GM19455 (cell line): ENCODE measurements around the gene TBL3.

Experiments
- ATAC-seq: cut with Tn5 transposase; IDR thresholded peaks from one replicate; pipeline ENCODE4 v1.9.1; 2021; ENCODE audit not compliant: unreplicated experiment

Gene TBL3

GRCh38 chr16:2013527-2013926 lies 41.7 kb downstream of the TBL3 start:
- no peak for ATAC-seq

GRCh38 chr16:2015117-2015946 lies 43.5 kb downstream of the TBL3 start:
- ATAC-seq = no peak

- ATAC-seq = no peak
Observed at GRCh38 chr16:2015947-2016208, 44.0 kb downstream of the TBL3 start.

GRCh38 chr16:2016407-2016922 lies 44.6 kb downstream of the TBL3 start:
- no peak for ATAC-seq

GRCh38 chr16:2019518-2019920 lies 47.7 kb downstream of the TBL3 start, which contains the start of gene NPW:
TSS of gene NPW (plus strand) at chr16:2019785.
- ATAC-seq = no peak

GRCh38 chr16:2019921-2020831 lies 48.3 kb downstream of the TBL3 start:
- no peak for ATAC-seq

- ATAC-seq = peak; percentile 16
Observed at GRCh38 chr16:2022723-2023091, 50.9 kb downstream of the TBL3 start.

GRCh38 chr16:2023092-2024031 lies 51.5 kb downstream of the TBL3 start:
- ATAC-seq = peak; percentile 83

- ATAC-seq = no peak
Observed at GRCh38 chr16:2024032-2024420, 52.2 kb downstream of the TBL3 start.

- no peak for ATAC-seq
Observed at GRCh38 chr16:2025251-2025650, 53.4 kb downstream of the TBL3 start.

- ATAC-seq = no peak
Observed at GRCh38 chr16:2025878-2026460, 54.1 kb downstream of the TBL3 start.

GRCh38 chr16:2026461-2027023 lies 54.7 kb downstream of the TBL3 start, which contains the start of gene NHERF2:
TSS of gene NHERF2 (plus strand) at chr16:2026902. CDS start at chr16:2027006, 104 bp downstream.
- ATAC-seq = no peak

GRCh38 chr16:2027024-2028010 lies 55.5 kb downstream of the TBL3 start:
- no peak for ATAC-seq

GRCh38 chr16:2028146-2028545 lies 56.3 kb downstream of the TBL3 start:
- ATAC-seq = no peak

- no peak for ATAC-seq
Observed at GRCh38 chr16:2028620-2029220, 56.9 kb downstream of the TBL3 start.

GRCh38 chr16:2029350-2029749 lies 57.5 kb downstream of the TBL3 start:
- ATAC-seq = no peak

- ATAC-seq = no peak
Observed at GRCh38 chr16:2030036-2030435, 58.2 kb downstream of the TBL3 start.

GRCh38 chr16:2031081-2031577 lies 59.3 kb downstream of the TBL3 start:
- no peak for ATAC-seq
